GM19351 (cell line): ENCODE results near the gene SVEP1.

Source experiments
- ATAC-seq: cut with Tn5 transposase; IDR thresholded peaks from one replicate; pipeline ENCODE4 v1.9.1; 2021; ENCODE audit warnings: mild to moderate bottlenecking, moderate library complexity; ENCODE audit not compliant: unreplicated experiment

SVEP1 gene

DNA sequence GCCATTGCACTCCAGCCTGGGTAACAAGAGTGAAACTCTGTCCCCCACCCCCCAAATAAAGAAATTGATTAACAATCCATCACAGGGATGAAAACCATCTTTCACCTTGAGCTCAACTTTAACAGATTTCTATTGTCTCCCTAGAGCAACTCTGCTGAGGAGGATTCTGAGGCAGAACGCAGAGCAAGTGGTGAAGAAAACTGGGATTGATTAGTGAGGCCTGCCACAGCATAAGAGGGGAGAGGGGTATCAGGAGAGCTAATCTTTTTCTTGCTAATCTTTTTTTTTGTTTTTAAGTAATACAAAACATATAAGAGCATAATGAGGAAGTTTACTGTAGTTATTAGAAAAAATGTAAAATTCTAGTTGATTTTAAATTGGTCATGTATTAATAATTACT lies 250.8 kb downstream of the SVEP1 start:
- ATAC-seq, result no peak

DNA sequence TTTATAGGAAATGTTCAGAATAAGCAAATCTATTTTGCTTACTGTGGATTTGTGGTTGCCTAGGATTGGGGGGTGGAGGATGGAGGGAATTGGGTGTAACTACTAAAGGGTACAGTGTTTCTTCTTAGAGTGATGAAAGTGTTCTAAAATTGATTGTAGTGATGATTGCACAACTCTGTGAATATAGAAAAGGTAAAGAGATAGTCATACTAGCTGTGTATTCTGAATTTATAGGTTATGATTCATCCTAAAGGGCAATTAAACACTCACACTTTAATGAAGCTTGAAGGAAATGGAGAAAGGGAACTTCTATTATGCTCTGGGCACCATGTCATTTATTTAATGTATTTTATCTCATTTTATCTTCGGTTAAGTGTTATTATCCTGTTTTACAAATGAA lies 251.8 kb downstream of the SVEP1 start:
- no peak for ATAC-seq

DNA sequence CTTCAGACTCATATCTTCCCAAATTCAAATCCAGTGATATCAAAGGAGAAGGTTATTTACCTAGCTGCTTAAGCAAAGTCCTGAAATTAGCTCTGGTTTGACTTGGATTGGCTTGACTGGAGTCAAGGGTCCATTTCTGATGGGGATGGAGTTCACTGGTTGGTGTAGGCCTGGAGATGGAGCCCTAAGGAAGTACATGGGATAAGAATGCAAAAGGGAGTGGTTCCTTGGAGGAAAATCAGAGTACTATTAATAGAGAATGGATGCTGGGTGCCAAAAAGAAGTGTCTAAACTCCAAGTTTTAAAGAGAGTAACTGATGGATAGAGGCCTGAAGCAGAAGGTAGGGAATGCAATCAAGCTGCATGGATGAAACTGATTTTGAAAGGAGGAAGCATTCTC lies 255.7 kb downstream of the SVEP1 start:
- ATAC-seq, result no peak

DNA sequence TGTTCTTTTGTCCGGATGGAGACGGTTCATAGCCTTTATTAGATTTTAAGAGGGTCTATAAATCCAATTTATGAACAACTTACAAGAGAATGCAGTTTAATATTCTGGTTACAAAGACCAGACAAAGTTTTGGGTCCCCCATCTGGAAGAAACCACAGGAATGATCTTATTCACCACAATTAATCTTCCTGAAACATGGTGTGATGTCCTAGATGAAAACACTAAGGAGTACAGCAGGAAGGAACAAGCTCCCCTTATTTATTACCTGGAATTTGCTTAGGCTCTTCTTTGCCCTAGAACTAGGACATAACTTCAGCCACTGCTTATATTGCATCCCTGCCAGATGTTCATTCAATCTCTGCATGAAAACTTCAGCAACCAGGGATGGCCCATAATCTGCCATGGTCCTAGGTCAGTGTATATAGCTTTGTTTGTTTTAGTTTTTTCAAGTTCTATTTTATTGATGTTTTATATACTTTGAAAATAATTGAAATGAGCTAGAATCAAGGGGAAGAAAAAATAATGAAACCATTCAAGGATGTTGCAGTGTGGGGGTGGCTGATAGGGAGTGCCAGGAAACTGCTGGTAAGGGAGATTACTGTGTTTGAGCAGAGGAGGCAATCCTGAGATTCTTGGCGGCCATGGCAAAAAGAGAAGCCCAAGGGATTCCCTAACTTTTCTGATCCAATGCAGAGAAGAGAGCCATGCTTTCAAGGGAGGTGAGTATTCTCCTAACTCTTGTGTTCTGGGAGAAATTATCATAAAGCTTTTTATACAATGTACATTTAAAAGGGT lies 258.7 kb downstream of the SVEP1 start:
- no peak for ATAC-seq

DNA sequence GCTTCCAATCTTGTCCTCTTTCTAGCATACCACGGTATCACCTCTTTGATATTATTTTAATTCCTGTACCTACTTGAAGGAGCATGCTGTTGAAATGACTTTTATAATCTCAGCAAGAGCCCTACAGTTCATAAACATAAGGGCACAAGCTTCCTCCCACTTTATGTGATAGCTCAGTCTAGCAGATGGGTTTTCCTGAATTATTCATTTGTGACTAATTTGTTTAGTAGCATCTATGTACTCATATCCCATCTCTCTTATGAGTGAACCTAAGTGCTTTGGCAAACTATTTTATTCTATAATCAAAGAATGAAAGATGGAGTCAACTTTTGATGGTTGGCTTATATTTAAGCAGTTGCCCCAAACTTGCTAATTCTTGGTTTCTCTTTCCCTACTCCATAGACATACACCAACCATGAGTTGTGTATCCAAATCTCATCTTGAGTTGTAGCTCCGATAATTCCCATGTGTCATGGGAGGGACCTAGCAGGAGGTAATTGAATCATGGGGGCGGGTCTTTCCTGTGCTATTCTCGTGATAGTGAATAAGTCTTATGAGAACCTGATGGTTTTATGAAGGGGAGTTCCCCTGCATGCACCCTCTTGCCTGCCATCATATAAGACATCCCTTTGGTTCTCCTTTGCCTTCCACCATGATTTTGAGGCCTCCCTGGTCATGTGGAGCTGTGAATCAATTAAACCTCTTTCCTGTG lies 259.6 kb downstream of the SVEP1 start:
- no peak for ATAC-seq

DNA sequence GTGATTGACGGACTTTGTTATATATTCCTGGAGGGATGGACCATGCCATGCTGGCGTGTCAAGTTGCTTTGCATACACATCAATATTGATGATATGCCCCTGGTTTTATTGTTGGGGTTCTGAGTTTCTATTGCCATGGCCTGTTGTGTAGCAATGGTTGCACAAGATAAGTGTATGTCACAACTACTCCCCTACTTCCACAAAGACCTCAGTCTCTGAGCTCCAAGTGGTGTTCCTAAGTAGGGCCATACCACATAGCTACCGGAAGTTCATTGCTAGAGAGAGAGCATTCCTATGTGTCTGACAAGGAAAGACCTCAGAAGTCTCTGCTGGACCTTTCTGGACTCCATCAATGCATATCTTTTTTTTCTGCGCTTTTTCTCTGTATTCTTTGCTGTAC lies 261.6 kb downstream of the SVEP1 start:
- ATAC-seq, result no peak

DNA sequence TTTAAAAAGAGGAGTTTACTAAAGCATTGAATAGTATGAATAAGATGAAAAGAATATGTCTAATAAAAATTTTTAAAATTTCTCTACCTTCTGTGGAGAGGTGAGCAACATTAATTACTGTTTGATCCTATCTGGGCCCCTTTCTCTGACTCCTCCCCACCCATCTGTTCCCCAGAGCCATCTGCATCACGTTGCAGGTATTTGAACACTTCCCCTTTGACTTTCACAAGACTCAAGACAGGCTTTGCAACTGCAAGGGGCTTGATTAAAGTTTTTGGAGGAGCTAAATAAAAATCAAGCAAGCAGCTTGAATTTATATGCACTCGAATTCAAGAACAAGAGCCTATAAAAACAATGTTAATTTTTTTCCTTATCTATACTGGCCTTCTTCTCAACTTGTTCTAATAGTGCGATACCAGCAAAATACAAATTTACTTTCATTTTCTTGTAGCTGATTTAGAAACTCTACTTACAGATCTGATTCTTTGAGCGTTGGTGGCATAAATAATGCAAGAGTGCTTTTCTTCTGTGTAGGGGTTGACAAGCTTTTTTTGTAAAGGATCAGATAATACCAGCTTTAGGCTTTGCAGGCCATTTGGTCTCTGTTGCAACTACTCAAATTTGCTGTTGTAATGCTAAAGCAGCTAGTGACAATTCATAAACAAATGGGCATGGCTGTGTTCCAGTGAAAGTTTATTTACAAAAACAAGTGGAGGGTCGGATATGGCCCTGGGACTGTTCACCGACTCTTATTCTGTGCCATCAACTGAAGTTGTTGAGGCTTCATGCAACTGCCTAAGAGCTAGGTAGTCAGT lies 263.1 kb downstream of the SVEP1 start:
- ATAC-seq, result peak; percentile 99
